Subcutaneous adipose tissue (tissue), 4 donors: ENCODE data around the gene SLC22A3. TPM values are rescaled to one million over a fixed set of nuclear protein-coding genes. Genes with fewer than 3 reads are reported as not detected.

Experiments used
- CTCF ChIP-seq: fragments of 450-650 bp; IDR thresholded peaks from one replicate; pipeline ENCODE4 v1.5.1; 2016; ENCODE audit warnings: low read depth, mild to moderate bottlenecking, control low read depth, antibody characterized with exemption, moderate library complexity
- total RNA-seq, 4 donors: library from RNA; depleted of rRNA; stranded (reverse); fragments of >200 nt; gene quantifications; one replicate each; pipeline ENCODE4 v1.1.0, GENCODE V29; 2016

Gene SLC22A3
- total RNA-seq, 4 donors from 2014 or later, result 6.8 to 9.8 (median 8.8) TPM

GRCh38 chr6:160388922-160389321 lies 40.7 kb downstream of the SLC22A3 start:
- no peak for TF ChIP-seq CTCF

- TF ChIP-seq CTCF, result no peak
Measured at GRCh38 chr6:160391419-160392116, 43.4 kb downstream of the SLC22A3 start.

GRCh38 chr6:160393891-160394653 lies 45.9 kb downstream of the SLC22A3 start:
- TF ChIP-seq CTCF, result no peak

GRCh38 chr6:160394654-160395035 lies 46.5 kb downstream of the SLC22A3 start:
- TF ChIP-seq CTCF, result no peak

GRCh38 chr6:160395187-160395586 lies 47.0 kb downstream of the SLC22A3 start:
- no peak for TF ChIP-seq CTCF

- TF ChIP-seq CTCF, result no peak
Measured at GRCh38 chr6:160396292-160396691, 48.1 kb downstream of the SLC22A3 start.

GRCh38 chr6:160398674-160399271 lies 50.6 kb downstream of the SLC22A3 start:
- no peak for TF ChIP-seq CTCF
